ENCODE results near the gene GREB1L. TPM values are rescaled to one million over a fixed set of nuclear protein-coding genes. Genes with fewer than 3 reads are reported as not detected.

Gene GREB1L
- total and polyA plus RNA-seq, 9 of the 15 experiments (the other 6 are each of a cell fraction or from before 2014, with no cell fraction given): 0.03 TPM; not detected in 8

DNA sequence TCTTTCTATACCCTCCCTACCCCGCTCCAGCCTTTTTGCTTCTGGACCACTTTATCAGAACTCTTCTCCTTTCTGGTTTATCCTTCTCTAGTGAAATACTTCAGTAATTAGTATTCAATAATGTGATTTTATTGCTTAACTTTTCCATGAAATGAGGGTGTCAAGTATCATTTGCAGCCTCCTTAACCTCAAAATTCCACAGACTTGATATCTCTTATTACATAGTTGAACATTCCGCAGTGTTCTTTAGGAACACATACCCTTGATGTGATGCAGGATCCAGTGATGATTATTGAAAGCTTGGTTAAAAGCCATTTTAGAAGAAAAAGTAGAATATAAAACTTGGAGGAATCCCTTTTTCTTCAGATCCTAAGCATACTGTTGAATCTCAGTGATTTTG is 94.8 kb downstream of the GREB1L start:
- Histone ChIP-seq H3K9me3 (replicated peaks; ENCODE audit: control insufficient read depth, insufficient read depth, low read depth, low read length) (no peaks in the 10 kb centered on the region), H3K9ac (ENCODE audit: insufficient read depth in 1 of 2, low read depth in 2 of 2, low read length in 2 of 2) (no peak overlapping the region), H2AFZ (ENCODE audit: low read depth, low read length) (no peak overlapping the region), H3K79me2 (ENCODE audit: control insufficient read depth, insufficient read depth, low read length) (no peaks in the 10 kb centered on the region), H3K27ac (ENCODE audit: extremely low read depth, low read depth, low read length) (no peak overlapping the region), H3K9me1 (ENCODE audit: control insufficient read depth, insufficient read depth, low read length) (no peaks in the 10 kb centered on the region), H3K4me2 (ENCODE audit: insufficient read depth, low read length) (no peak overlapping the region), H3K27me3 (ENCODE audit: control insufficient read depth in 2 of 2, insufficient read depth in 2 of 2, low read length in 2 of 2) (peaks cover 0 to 10% of the 10 kb centered on the region in 2 experiments; a peak in 3 of 5 replicates), H4K20me1 (replicated peaks; ENCODE audit: control insufficient read depth, insufficient read depth, low read length) (no peaks in the 10 kb centered on the region), H3K4me1 (replicated peaks in 1 of 2; ENCODE audit: control insufficient read depth in 2 of 2, insufficient read depth in 2 of 2, low read length in 2 of 2) (no peaks in the 10 kb centered on the region), H3K36me3 (ENCODE audit: control insufficient read depth, insufficient read depth, low read length) (no peaks in the 10 kb centered on the region), H3K4me3 (no peak overlapping the region)
- POLR2A ChIA-PET: no interaction called here
- no peak for FAIRE-seq
- no peak for DNase-seq (ENCODE audit: extremely low read depth in 1 of 4, low spot score in 3 of 4)
- no TSS peak for BruUV-seq (replicated peaks)
- in situ Hi-C loops (cut with MboI): loop anchor here (5.0 kb wide), 1 partner anchor 40 kb away; no protein-coding TSS in a partner anchor
- intact Hi-C loops (cut with micrococcal nuclease): loop anchor here (10.0 kb wide), 1 partner anchor 52 kb away; no protein-coding TSS in a partner anchor
- TF ChIP-seq ZKSCAN8 (CRISPR knock-in tag; IDR thresholded peaks at IDR 0.05): no peak
- TF ChIP-seq EP400 (IDR thresholded peaks at IDR 0.05): no peak
- TF ChIP-seq, protein P1, sequence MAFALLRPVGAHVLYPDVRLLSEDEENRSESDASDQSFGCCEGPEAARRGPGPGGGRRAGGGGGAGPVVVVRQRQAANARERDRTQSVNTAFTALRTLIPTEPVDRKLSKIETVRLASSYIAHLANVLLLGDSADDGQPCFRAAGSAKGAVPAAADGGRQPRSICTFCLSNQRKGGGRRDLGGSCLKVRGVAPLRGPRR (CRISPR knock-in tag; IDR thresholded peaks at IDR 0.05): no peak
- no peak for TF ChIP-seq HDAC6 (IDR thresholded peaks at IDR 0.05; ENCODE audit: low read depth, low read length)
- TF ChIP-seq MEF2A (IDR thresholded peaks at IDR 0.05; ENCODE audit: control insufficient read depth, low read depth, low read length): no peak
- no peak for TF ChIP-seq SOX6 (IDR thresholded peaks at IDR 0.05)
- no peak for TF ChIP-seq TEAD1 (CRISPR knock-in tag; IDR thresholded peaks at IDR 0.05)
- TF ChIP-seq SLC30A9 (CRISPR knock-in tag; IDR thresholded peaks at IDR 0.05): no peak
- TF ChIP-seq SMAD3 (CRISPR knock-in tag; conservative IDR thresholded peaks at IDR 0.05): no peak
- no peak for TF ChIP-seq TBP (optimal IDR thresholded peaks at IDR 0.05; ENCODE audit: low read depth, low read length)
- TF ChIP-seq ZFP36 (IDR thresholded peaks at IDR 0.05; ENCODE audit: low read depth, low read length, partially characterized antibody): no peak
- no peak for TF ChIP-seq KAT7 (CRISPR knock-in tag; IDR thresholded peaks at IDR 0.05; ENCODE audit: borderline replicate concordance)
- no peak for TF ChIP-seq ZNF589 (CRISPR knock-in tag; IDR thresholded peaks at IDR 0.05; ENCODE audit: low read depth)
- TF ChIP-seq CCNT2 (IDR thresholded peaks at IDR 0.05; ENCODE audit: borderline replicate concordance, extremely low read depth, insufficient read length, low read depth, low read length): no peak
- TF ChIP-seq, protein P2, sequence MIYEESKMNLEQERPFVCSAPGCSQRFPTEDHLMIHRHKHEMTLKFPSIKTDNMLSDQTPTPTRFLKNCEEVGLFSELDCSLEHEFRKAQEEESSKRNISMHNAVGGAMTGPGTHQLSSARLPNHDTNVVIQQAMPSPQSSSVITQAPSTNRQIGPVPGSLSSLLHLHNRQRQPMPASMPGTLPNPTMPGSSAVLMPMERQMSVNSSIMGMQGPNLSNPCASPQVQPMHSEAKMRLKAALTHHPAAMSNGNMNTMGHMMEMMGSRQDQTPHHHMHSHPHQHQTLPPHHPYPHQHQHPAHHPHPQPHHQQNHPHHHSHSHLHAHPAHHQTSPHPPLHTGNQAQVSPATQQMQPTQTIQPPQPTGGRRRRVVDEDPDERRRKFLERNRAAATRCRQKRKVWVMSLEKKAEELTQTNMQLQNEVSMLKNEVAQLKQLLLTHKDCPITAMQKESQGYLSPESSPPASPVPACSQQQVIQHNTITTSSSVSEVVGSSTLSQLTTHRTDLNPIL (CRISPR knock-in tag; IDR thresholded peaks at IDR 0.05): no peak
- 2% methylated on average over 2 of the region's 2 CpGs for WGBS (ENCODE audit: insufficient coverage, low coverage, missing lambda C conversion rate)
- no peak for ATAC-seq
- CTCF ChIA-PET (ENCODE audit: low intra/inter-chr PET ratio): no interaction called here
